CD4-positive, alpha-beta T cell treated with Interleukin-21 for 1 hour (primary cell): ENCODE results near the gene GATC.
"Not testable (repeated sequence)": the region's sequence is repeated elsewhere in the genome, so short reads cannot be mapped to it uniquely, and the experiment has no call there.

Experiments
- DNase-seq: peaks from one replicate; pipeline ENCODE4 v3.0.0-alpha.2; 2020

Gene GATC

GRCh38 chr12:120470150-120470784 is 24.0 kb downstream of the GATC start:
- no peak for DNase-seq

DNA sequence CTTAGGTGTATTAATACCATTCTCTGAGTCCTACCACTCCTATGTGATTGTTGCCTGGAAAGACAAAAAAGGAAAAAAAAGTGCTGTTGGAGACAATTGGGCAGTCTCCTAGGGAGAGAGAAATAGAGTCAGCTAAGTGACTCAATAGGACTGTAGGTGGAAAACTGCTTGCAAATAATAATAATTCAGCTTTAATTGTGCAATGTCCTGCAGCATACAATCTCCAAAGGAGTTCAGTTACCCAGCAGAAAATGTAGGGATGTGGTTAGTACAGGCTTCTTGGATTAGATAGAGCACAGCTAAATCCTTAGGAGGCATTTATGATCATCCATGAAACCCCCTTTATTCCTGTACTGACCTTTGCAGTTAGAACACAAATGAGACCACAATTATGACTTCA is 26.3 kb downstream of the GATC start:
- DNase-seq = no peak

- DNase-seq = no peak
Observed at GRCh38 chr12:120473807-120474615, 27.8 kb downstream of the GATC start.

- DNase-seq = no peak
Observed at GRCh38 chr12:120474616-120474960, 28.3 kb downstream of the GATC start.

GRCh38 chr12:120475643-120476042 is 29.4 kb downstream of the GATC start:
- DNase-seq = no peak

DNA sequence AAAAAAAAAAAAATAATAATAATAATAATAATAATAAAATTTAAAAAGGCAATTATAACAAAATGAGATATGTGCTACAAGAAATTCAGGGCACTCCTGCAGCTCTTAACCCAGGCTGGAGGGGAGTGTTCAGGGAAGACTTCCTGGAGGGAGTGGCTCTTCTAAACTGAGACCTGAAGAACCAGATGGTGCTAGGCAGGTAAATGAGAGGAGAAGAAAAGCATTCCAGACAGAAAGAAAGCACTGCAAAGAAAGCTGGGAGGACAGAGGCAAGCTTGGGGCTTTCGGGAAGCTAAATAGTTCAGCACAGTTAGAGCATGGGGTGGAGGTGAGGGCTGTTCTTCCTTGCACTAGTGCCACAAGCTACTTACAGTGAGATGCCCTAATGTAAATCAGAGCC is 33.2 kb downstream of the GATC start:
- no peak for DNase-seq

- no peak for DNase-seq
Observed at GRCh38 chr12:120480211-120480610, 34.0 kb downstream of the GATC start.

DNA sequence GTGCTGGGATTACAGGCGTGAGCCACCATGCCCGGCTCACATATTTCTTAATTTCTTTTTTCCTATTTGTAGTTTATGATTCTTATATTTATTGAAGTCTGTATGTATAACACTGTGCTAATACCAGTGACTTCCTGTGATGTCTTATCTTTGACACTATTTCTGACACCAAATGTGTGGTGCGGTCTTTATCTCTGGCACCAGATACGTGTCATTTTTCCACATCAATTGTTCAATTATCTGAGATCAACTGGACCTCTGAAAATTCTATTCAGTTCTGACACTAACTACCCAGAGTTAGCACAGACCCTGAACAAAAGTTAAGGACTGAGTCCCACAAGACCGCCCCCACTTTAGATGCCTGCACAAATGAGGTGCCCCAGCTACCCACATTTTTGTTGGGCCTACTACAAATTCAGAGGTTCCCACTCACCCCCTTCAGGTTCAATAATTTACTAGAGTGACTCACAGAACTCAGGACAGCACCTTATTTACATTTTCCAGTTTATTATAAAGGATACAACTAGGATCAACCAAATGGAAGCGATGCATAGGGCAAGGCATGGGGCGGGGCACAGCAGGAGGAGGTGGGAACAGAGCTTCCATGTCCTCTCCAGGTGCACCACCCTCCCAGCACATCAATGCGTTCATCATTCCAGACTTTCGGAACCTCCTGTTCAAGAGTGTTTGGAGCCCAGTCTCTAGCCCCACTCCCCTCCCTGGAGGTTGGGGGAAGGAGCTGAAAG is 35.0 kb downstream of the GATC start:
- DNase-seq = peak; percentile 56

DNA sequence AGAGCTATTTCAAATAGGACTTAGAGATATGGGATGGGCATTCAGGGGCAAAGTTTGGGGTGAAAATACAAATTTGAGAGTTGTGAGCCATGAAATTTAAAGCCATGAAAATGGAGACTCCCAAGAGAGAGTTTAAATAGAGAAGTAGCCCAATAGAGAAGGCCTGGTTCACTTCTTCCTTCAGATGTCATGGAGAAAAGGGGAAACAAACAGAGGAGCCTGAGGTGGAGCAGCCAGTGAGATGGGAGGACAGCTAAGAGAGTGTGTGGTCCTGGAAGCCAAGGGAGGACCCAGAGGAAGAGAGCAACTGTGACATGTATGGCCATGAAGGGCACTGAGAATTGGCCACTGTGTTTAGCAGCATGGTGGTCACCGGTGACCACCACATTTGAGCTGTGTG is 37.4 kb downstream of the GATC start:
- no peak for DNase-seq

- DNase-seq = no peak
Observed at GRCh38 chr12:120485961-120486881, 40.0 kb downstream of the GATC start.

- not testable (repeated sequence) for DNase-seq
Observed at GRCh38 chr12:120487552-120487951, 41.3 kb downstream of the GATC start.

GRCh38 chr12:120488057-120488640 is 41.9 kb downstream of the GATC start:
- no peak for DNase-seq

GRCh38 chr12:120489018-120489417 is 42.8 kb downstream of the GATC start:
- DNase-seq = no peak

DNA sequence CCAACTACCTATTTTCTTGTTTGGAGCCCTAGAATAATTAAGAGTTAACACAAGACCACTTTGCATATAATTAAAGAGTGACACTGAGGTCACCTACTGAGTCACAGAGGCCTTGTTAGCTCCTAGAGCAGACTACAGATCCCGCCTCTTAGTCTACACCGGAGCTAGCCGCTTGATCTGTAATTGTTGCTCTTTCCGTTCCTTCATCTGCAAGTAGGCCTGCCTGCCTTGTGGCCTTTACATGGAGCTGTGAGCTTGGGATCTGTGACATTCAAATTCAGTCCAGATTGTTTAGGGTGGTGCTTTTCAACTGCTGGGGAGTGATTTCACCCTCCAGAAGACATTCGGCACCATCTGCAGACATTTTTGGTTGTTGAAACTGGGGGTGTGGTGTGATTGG is 44.1 kb downstream of the GATC start:
- DNase-seq = no peak

DNA sequence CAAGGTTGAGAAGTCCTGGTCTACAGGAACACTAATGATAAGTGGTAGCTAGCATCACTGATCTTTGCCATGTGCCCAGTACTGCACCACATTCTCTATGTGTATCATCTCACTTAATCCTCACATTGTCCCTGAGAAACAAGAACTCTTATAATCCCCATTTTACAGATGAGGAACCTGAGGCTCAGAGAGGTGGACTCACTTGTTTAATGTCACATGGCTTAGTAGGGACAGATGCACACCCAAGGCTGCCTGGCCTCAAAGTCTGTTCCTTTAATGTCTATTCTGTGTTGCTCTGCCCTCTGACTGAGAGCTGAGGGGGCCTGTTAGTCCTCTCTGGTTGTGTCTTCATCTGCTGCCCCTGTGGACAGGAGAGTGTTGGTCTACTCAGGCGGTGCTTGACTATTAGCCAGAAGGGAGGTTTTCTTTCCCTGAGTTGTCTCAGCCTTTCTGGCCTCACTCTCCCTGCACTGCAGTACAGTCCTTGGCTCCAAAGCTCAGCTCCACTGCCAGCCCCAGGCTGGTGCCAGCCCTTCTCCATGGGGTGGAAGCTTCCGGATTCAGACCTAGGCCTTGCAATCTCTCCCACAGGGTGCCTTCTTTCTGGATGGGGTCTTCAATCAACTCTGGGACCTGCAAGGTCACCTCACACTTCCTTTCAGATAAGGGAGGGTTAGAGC is 44.7 kb downstream of the GATC start:
- DNase-seq = no peak

- no peak for DNase-seq
Observed at GRCh38 chr12:120495186-120495730, 49.0 kb downstream of the GATC start.

DNA sequence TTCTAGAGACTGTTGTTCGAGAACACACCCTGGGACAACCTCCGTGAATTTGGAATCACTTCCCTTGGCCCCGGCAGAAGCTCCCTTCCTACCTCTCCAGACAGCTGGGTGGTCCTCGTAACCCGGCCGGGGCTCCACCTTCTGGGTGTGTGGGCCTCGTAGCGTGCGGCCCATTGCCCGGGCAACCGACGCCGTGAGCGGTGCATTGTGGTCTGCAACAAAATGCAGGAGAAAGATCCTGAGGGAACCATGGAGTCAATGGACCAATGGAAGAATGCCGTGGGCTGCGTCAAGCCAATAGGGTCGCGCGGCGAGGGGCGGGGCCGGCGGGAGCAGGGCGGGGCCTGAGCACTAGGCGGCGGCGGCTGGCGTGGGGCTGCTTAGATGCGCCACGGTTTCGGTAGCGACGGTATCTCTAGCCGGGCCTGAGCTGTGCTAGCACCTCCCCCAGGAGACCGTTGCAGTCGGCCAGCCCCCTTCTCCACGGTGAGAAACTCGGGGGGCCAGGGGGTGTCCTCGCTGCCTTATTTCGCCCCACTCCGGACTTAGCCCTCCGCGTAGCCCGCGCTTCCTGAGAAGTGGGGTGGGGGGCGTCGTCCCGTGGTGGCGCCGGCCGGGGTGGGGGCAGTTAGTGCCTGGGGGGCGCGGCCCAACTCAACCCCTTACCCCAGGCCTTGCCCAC is 49.6 kb downstream of the GATC start, which contains the start of gene DYNLL1:
TSS of gene DYNLL1 (plus strand) at position 383 of the 682 bp plus-strand sequence. CDS start 309 bp downstream, outside the sequence.
- peak; percentile 98 for DNase-seq

DNA sequence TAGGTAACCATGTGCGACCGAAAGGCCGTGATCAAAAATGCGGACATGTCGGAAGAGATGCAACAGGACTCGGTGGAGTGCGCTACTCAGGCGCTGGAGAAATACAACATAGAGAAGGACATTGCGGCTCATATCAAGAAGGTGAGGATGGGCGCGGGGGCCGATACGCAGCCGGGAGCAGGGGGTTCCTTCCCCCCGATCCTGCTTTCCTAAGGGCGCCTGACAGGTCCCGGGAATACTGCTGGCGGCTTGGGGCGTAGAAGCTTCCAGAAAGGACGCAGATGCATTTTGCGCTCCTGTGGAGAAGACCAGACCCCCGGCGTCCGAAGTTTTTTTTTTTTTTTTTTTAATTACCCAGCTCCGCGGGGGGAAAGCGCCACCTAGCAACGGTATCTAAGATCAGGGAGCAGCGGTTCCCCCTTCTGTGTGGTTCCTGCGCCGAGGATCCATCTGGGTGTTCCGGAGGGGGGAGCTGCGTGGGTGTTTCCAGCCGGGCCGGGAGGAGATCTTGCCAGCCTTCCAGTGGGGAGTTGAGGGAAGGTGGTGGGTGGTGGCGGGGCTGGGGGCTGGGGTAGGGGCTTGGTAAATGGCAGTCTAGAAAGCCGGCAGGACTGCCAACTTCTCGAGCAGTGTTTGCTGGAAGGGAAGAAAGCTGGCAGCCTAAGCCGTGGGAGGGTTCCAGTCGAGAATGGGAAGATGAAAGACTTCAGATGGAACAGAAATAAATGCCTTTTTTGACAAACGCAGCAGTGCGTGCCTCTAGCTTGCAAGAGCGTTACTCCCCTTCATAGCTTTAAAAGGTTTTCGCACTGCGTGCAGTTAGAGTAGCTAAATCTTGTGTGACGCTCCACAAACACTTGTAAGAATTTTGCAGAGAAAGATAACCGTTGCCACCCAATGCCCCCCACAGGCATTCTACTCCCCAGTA is 50.4 kb downstream of the GATC start:
- DNase-seq = peak; percentile 66

DNA sequence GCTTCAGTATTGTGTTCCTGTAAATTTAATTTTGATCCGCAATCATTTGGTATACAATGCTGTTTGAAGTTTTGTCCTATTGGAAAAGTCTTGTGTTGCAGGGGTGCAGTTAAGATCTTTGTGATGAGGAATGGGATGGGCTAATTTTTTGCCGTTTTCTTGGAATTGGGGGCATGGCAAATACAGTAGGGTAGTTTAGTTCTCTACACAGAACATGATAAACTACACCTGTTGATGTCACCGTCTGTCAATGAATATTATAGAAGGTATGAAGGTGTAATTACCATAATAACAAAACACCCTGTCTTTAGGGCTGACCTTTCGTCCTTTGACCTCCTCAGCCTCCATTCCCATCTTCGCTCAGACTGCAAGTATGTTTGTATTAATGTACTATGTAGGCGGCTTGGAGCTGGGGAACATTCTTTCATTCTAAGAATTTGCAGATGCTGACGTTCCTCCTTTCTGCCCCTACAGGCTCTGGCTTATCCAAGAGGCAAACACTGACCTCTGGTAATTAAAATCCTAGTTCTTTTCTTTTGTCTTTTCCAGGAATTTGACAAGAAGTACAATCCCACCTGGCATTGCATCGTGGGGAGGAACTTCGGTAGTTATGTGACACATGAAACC is 51.4 kb downstream of the GATC start:
- no peak for DNase-seq
